ENCODE measurements around the gene NOL6. TPM values are rescaled to one million over a fixed set of nuclear protein-coding genes. Genes with fewer than 3 reads are reported as not detected.

The NOL6 gene
- total RNA-seq, 1 experiment from 2014 or later, result 48.5 TPM

DNA sequence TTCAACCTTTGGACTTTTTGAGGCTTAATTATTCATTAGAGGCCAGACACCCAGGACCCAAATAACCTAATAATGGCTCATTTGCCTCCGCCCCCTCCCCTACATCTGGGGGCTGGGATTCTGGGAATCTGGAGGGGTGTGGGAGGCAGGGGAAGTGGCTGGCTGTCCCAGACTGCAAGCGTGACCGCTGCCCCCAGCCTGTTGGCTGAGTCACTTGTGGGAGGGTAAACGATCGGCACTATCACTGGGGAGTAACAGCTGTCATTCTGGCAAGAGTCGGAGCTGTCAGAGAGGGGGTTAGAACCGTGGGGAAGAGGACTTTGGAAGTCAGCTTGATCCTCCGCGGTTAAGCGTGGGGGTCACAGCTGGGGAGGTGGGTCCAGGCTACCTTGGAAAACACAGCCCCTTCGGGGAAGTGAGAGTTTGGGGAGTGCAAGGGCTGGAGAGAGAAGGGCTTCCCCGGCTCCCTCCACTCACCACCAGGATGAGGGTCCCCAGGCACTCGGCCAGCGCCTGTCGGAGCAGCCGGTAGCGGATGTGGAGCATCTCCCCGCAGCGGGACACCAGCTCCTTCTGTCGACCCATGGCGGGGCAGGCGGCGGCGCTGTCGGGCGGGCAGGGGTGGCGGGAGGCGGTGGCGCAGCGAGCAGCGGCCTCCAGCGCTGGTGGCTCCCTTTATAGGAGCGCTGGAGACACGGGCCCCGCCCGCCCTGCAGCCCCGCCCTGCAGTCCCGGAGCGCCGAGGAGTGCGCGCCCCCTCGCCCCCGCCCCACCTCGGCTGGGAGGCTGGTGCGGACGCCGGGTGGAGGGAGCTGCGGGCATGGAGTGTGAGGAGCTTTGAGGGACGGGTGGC is 26.6 kb downstream of the NOL6 start, which contains the start of gene AQP3:
AQP3 (minus strand) TSS at position 648 of the 853 bp plus-strand sequence; CDS start at position 585, 63 bp downstream.
- no peaks in the 10 kb centered on the region for H3K36me3 Mint-ChIP-seq
- no peak within 1 kb of the TSS for H3K27ac Mint-ChIP-seq
- H3K27me3 Mint-ChIP-seq (ENCODE audit: low read depth), result peaks cover 28% of the 10 kb centered on the region
- ATAC-seq (peak; percentile 81), DNase-seq (ENCODE audit: low spot score) (peak; percentile 86)
- ChIA-PET POLR2A (interaction anchor here (0.6 to 1.8 kb wide), 4 partner anchors 9 to 77 kb away, joined by 3 to 5 read pairs (median 4); partner anchors contain the start of gene ANKRD18B), CTCF (interaction anchor here (0.6 to 3.4 kb wide), 23 partner anchors 10 to 291 kb away, joined by 3 to 44 read pairs (median 5); partner anchors contain the start of genes NFX1 and NOL6)
- H3K4me3 Mint-ChIP-seq, result peak within 1 kb of the TSS; percentile 80
- peaks cover 35% of the 10 kb centered on the region for H3K4me1 Mint-ChIP-seq
- no peaks in the 10 kb centered on the region for H3K9me3 Mint-ChIP-seq
- TF ChIP-seq, protein P1, sequence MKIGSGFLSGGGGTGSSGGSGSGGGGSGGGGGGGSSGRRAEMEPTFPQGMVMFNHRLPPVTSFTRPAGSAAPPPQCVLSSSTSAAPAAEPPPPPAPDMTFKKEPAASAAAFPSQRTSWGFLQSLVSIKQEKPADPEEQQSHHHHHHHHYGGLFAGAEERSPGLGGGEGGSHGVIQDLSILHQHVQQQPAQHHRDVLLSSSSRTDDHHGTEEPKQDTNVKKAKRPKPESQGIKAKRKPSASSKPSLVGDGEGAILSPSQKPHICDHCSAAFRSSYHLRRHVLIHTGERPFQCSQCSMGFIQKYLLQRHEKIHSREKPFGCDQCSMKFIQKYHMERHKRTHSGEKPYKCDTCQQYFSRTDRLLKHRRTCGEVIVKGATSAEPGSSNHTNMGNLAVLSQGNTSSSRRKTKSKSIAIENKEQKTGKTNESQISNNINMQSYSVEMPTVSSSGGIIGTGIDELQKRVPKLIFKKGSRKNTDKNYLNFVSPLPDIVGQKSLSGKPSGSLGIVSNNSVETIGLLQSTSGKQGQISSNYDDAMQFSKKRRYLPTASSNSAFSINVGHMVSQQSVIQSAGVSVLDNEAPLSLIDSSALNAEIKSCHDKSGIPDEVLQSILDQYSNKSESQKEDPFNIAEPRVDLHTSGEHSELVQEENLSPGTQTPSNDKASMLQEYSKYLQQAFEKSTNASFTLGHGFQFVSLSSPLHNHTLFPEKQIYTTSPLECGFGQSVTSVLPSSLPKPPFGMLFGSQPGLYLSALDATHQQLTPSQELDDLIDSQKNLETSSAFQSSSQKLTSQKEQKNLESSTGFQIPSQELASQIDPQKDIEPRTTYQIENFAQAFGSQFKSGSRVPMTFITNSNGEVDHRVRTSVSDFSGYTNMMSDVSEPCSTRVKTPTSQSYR (CRISPR knock-in tag; IDR thresholded peaks at IDR 0.05), result no peak
- TF ChIP-seq, protein P2, sequence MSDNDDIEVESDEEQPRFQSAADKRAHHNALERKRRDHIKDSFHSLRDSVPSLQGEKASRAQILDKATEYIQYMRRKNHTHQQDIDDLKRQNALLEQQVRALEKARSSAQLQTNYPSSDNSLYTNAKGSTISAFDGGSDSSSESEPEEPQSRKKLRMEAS (CRISPR knock-in tag; IDR thresholded peaks at IDR 0.05), result 0 out of 2 replicates have a peak, but pooled peaks have one; percentile 46
- TF ChIP-seq, protein P3, sequence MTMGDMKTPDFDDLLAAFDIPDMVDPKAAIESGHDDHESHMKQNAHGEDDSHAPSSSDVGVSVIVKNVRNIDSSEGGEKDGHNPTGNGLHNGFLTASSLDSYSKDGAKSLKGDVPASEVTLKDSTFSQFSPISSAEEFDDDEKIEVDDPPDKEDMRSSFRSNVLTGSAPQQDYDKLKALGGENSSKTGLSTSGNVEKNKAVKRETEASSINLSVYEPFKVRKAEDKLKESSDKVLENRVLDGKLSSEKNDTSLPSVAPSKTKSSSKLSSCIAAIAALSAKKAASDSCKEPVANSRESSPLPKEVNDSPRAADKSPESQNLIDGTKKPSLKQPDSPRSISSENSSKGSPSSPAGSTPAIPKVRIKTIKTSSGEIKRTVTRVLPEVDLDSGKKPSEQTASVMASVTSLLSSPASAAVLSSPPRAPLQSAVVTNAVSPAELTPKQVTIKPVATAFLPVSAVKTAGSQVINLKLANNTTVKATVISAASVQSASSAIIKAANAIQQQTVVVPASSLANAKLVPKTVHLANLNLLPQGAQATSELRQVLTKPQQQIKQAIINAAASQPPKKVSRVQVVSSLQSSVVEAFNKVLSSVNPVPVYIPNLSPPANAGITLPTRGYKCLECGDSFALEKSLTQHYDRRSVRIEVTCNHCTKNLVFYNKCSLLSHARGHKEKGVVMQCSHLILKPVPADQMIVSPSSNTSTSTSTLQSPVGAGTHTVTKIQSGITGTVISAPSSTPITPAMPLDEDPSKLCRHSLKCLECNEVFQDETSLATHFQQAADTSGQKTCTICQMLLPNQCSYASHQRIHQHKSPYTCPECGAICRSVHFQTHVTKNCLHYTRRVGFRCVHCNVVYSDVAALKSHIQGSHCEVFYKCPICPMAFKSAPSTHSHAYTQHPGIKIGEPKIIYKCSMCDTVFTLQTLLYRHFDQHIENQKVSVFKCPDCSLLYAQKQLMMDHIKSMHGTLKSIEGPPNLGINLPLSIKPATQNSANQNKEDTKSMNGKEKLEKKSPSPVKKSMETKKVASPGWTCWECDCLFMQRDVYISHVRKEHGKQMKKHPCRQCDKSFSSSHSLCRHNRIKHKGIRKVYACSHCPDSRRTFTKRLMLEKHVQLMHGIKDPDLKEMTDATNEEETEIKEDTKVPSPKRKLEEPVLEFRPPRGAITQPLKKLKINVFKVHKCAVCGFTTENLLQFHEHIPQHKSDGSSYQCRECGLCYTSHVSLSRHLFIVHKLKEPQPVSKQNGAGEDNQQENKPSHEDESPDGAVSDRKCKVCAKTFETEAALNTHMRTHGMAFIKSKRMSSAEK (CRISPR knock-in tag; IDR thresholded peaks at IDR 0.05; ENCODE audit: borderline replicate concordance), result no peak
- TF ChIP-seq FOXK1 (CRISPR knock-in tag; IDR thresholded peaks at IDR 0.05) (no peak; the same call in 1 of the 2 replicates), NR2C2 (CRISPR knock-in tag; IDR thresholded peaks at IDR 0.05) (no peak), ESRRA (CRISPR knock-in tag; IDR thresholded peaks at IDR 0.05; ENCODE audit: borderline replicate concordance) (no peak), ZNF671 (CRISPR knock-in tag; IDR thresholded peaks at IDR 0.05) (no peak), ETV6 (CRISPR knock-in tag; IDR thresholded peaks at IDR 0.05) (peak; percentile 27; the same call in 1 of the 2 replicates), ZNF263 (CRISPR knock-in tag; IDR thresholded peaks at IDR 0.05; ENCODE audit: low read depth) (no peak), SMAD4 (CRISPR knock-in tag; IDR thresholded peaks at IDR 0.05) (no peak), SMAD3 (CRISPR knock-in tag; IDR thresholded peaks at IDR 0.05; ENCODE audit: borderline replicate concordance) (no peak), ZNF138 (CRISPR knock-in tag; conservative IDR thresholded peaks at IDR 0.05) (0 out of 2 replicates have a peak, but pooled peaks have one; percentile 21), GRHL2 (CRISPR knock-in tag; IDR thresholded peaks at IDR 0.05; ENCODE audit: insufficient replicate concordance, severe bottlenecking) (no peak), CREB1 (CRISPR knock-in tag; IDR thresholded peaks at IDR 0.05) (no peak), EMX1 (CRISPR knock-in tag; IDR thresholded peaks at IDR 0.05) (no peak)
- TF ChIP-seq, protein P4, sequence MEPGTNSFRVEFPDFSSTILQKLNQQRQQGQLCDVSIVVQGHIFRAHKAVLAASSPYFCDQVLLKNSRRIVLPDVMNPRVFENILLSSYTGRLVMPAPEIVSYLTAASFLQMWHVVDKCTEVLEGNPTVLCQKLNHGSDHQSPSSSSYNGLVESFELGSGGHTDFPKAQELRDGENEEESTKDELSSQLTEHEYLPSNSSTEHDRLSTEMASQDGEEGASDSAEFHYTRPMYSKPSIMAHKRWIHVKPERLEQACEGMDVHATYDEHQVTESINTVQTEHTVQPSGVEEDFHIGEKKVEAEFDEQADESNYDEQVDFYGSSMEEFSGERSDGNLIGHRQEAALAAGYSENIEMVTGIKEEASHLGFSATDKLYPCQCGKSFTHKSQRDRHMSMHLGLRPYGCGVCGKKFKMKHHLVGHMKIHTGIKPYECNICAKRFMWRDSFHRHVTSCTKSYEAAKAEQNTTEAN (CRISPR knock-in tag; IDR thresholded peaks at IDR 0.05), result 0 out of 2 replicates have a peak, but pooled peaks have one; percentile 34
- TF ChIP-seq, protein P5, sequence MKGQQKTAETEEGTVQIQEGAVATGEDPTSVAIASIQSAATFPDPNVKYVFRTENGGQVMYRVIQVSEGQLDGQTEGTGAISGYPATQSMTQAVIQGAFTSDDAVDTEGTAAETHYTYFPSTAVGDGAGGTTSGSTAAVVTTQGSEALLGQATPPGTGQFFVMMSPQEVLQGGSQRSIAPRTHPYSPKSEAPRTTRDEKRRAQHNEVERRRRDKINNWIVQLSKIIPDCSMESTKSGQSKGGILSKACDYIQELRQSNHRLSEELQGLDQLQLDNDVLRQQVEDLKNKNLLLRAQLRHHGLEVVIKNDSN (CRISPR knock-in tag; IDR thresholded peaks at IDR 0.05), result no peak
- TF ChIP-seq, protein P6, sequence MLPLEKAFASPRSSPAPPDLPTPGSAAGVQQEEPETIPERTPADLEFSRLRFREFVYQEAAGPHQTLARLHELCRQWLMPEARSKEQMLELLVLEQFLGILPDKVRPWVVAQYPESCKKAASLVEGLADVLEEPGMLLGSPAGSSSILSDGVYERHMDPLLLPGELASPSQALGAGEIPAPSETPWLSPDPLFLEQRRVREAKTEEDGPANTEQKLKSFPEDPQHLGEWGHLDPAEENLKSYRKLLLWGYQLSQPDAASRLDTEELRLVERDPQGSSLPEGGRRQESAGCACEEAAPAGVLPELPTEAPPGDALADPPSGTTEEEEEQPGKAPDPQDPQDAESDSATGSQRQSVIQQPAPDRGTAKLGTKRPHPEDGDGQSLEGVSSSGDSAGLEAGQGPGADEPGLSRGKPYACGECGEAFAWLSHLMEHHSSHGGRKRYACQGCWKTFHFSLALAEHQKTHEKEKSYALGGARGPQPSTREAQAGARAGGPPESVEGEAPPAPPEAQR (CRISPR knock-in tag; IDR thresholded peaks at IDR 0.05), result no peak
- TF ChIP-seq, protein P7, sequence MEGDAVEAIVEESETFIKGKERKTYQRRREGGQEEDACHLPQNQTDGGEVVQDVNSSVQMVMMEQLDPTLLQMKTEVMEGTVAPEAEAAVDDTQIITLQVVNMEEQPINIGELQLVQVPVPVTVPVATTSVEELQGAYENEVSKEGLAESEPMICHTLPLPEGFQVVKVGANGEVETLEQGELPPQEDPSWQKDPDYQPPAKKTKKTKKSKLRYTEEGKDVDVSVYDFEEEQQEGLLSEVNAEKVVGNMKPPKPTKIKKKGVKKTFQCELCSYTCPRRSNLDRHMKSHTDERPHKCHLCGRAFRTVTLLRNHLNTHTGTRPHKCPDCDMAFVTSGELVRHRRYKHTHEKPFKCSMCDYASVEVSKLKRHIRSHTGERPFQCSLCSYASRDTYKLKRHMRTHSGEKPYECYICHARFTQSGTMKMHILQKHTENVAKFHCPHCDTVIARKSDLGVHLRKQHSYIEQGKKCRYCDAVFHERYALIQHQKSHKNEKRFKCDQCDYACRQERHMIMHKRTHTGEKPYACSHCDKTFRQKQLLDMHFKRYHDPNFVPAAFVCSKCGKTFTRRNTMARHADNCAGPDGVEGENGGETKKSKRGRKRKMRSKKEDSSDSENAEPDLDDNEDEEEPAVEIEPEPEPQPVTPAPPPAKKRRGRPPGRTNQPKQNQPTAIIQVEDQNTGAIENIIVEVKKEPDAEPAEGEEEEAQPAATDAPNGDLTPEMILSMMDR (IDR thresholded peaks at IDR 0.05), result no peak
- TF ChIP-seq, protein P8, sequence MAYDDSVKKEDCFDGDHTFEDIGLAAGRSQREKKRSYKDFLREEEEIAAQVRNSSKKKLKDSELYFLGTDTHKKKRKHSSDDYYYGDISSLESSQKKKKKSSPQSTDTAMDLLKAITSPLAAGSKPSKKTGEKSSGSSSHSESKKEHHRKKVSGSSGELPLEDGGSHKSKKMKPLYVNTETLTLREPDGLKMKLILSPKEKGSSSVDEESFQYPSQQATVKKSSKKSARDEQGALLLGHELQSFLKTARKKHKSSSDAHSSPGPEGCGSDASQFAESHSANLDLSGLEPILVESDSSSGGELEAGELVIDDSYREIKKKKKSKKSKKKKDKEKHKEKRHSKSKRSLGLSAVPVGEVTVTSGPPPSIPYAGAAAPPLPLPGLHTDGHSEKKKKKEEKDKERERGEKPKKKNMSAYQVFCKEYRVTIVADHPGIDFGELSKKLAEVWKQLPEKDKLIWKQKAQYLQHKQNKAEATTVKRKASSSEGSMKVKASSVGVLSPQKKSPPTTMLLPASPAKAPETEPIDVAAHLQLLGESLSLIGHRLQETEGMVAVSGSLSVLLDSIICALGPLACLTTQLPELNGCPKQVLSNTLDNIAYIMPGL (CRISPR knock-in tag; IDR thresholded peaks at IDR 0.05), result peak; percentile 73; the same call in 1 of the 2 replicates

All from WTC11 (cell line).